NCI-H2196 (cell line): Measurements from ENCODE around the gene EEF1AKMT1.

Experiments used
- DNase-seq: peaks from one replicate; lab custom pipeline; 2025; ENCODE audit not compliant: unreplicated experiment; lab: John Stamatoyannopoulos, UW

The EEF1AKMT1 gene

GRCh38 chr13:20720499-20720898 is 53.3 kb downstream of the EEF1AKMT1 start:
- no peak for DNase-seq

DNA sequence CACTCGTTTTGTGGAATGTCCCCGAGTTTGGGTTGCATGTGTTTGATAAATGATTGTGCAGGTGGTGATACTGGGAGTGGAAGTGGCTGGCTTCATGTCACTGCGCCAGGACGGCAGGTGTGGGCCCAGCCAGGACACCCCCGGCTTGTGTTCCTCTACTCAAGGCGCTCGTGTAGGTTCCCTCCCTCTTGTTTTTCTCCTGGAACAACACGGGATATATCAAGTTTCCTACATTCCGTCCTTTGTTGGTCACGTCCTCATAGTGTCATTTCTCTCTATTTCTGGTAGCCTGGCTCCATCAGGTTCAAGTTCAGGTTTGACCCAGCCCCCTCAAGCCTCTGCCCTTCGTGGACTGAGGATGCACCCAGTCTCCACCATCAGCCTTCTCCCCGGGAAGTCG is 54.0 kb downstream of the EEF1AKMT1 start:
- DNase-seq = no peak

DNA sequence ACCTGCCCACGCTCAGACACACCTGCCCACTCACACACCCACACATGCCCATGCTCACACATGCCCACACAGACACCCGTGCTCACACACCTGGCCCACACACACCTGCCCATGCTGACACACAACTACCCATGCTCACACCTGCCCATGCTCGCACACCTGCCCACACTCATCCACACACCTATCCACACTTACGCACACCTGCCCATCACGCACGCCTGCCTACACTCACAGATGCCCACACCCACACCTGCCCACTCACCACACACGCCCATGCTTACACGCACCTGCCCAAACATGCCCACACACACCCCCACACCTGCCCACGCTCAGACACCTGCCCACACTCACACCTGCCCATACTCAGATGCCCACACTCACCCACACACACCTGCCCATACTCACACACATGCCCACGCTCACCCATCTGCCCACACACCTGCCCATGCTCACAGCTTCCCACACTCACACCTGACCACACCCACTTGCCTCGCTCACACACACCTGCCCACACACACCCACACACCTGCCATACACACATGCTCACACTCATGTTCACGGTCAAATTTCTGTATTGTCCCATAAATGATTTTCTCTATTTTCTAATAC is 54.7 kb downstream of the EEF1AKMT1 start:
- DNase-seq = no peak

DNA sequence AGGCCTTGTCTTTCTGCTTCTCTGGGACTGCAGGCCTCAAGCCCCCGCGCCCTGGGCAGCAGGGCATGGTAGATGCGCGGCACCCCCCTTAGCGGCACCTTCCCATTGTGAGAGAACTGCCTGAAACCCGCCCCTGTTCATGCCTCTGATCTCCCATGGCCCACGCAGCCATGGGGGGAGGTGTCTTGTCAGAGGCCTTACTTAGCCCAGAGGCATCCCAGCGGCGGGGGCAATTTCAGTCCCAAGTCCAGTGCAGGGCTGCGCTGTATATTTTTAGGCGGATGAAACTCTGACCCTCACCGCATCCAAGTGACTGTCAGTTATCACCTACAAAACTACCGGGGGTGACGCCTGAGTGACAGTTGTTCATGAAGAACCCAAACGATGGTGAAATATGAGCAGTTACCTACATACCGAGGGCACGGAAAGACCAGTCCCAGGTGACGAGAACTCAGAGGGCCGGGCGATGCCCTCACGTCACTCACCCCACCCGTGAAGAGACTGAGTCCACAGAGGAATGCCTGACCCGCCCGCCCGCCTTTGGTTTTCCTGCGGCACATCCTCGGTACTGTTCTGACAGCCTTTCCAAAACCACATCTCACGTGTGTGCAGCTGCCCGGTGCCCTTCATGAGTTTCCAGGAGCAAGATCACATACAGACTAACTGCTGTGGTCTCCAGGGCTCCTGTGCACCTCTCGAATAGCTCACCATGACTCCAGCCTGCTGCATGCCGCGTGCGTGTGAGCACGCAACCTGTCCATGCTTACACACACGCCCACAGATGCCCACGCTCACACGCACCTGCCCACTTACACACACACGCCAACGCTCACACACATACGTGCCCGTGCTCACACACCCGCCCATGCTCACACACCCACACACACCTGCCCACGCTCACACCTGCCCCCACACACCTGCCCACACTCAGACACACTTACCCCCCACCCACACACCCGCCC is 55.9 kb downstream of the EEF1AKMT1 start:
- no peak for DNase-seq

DNA sequence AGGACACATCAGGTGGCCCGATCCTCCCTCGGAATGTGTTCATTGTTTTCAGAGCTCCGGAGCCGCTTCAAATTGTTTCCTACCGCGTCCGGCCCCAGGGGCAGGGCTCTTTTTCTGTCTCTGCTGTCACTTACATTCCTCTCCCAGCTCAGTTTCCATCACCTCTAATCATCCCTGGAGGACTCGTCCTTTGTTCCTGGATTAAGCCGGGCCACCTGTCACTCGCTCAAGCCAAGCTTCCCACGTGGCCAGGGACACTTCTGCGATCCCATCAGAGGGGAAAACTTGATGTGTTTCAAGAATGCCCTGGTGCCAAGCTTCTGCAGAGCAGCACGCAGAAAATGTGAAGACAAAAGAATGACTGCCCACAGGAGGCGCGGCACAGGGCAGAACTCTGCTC is 56.8 kb downstream of the EEF1AKMT1 start:
- DNase-seq = no peak

DNA sequence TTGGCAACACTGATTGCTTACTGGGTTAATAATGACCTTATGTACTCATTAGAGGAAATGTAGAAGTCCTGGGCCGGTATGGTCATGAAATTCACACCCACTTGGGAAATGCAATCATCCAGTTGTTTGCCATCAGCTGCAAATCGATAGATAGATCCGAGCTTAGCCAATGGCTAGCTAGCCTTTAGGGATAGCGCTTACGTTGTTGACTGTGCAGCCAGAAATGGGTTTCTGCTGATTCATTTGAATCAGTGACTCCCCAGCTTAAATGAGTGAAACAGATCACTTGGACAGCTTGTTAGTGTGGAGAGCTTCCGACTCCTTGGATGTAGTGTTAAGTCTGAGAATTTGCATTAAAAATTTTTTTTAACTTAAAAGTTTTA is 58.4 kb downstream of the EEF1AKMT1 start:
- DNase-seq = no peak

GRCh38 chr13:20714563-20715329 is 59.0 kb downstream of the EEF1AKMT1 start:
- DNase-seq = no peak

- DNase-seq = no peak
Observed at GRCh38 chr13:20714161-20714560, 59.6 kb downstream of the EEF1AKMT1 start.

GRCh38 chr13:20713751-20714150 is 60.0 kb downstream of the EEF1AKMT1 start:
- DNase-seq = no peak

DNA sequence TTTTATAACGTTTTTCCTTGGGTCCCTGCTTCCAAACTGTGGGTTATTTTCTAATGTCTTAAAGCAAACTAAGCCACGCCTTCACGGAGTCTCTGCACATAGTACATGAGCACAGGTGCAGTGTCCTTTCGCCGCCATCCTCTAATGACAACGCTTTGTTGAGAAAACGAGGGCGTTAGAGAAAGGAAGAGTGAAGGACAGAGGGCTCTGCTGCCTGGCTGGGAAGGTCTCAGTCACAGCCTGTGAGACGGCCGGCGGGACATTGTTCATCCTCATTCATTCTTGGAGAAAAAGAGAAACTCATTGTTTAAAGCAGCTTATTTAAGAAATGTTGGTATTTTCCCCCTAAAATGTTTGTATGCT is 60.8 kb downstream of the EEF1AKMT1 start:
- no peak for DNase-seq

- DNase-seq = no peak
Observed at GRCh38 chr13:20711301-20712044, 62.3 kb downstream of the EEF1AKMT1 start.

DNA sequence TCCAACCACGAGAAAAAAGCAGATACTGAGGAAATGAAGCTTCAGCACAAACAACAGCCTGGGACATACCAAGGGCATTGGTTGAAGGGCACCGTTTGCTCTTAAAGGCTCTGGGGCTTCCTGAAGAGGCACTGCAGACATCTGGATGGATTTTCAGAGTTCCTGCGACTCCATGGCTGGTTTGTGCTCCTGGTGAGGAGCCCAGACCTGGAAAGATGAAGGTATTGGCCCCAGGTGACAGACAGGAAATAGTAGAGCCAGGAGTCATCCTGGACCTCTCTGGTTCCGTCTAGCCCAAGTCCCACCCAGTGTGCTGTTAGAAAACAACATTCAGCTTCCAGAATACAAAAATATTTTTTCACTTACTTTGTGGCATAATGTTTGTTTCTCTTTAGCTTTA is 64.0 kb downstream of the EEF1AKMT1 start:
- DNase-seq = no peak

DNA sequence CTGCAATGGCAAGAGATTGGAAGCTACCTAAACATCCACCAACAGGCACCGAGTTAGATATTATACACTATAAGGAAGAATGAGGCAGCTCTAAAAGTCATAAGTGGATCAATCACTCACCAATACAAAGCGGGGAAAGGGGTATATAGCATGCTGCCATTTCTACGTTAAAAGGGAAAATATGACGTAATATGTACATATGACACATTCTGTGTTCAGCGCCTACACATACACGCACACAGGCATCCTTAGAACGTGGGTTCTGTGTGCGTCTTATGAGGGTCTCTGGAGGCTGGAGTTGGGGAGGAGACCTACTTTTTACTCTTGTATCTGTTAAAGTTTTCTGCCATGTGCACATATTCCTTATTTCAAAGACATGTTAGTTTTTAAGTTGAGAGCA is 64.4 kb downstream of the EEF1AKMT1 start:
- no peak for DNase-seq

DNA sequence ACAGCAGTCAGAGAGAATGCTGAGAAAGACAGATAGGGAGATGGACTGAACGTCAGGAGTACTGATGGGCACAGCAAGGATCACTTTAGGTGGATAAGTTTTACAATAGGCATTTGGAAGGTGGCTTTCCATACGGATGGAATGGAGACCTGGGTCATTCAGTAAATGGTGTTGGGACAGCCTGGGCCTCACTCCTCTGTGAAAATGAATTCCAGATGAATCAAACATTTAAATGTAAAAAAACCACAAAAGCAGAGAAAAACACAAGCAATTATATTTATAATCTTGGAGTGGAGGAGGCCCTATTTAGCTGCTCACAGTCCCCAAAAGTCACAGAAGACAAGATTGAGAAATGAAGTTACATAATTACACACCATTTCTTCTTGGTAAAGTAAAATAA is 65.5 kb downstream of the EEF1AKMT1 start:
- DNase-seq = no peak

DNA sequence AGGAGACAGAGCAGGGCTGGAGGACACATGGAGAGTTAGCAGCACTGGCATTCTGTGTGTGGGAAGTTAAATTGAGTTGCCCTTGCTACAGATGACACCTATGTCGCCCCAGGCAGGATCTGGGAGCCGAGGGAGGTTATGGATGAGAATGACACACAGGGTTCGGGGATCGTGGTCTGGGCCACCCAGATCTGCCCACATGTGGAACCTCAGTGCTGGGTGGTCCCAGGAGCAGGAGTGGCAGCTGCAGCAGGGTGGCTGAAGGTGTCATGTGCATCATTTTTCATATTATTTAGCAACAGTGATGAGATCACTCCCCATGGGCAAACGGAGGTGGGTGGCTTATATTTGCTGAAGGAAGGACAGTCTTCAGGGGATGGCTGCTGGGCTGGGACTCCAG is 67.1 kb downstream of the EEF1AKMT1 start:
- no peak for DNase-seq

- DNase-seq = no peak
Observed at GRCh38 chr13:20704459-20705069, 69.2 kb downstream of the EEF1AKMT1 start.

GRCh38 chr13:20703780-20704458 is 69.8 kb downstream of the EEF1AKMT1 start:
- peak; percentile 69 for DNase-seq

DNA sequence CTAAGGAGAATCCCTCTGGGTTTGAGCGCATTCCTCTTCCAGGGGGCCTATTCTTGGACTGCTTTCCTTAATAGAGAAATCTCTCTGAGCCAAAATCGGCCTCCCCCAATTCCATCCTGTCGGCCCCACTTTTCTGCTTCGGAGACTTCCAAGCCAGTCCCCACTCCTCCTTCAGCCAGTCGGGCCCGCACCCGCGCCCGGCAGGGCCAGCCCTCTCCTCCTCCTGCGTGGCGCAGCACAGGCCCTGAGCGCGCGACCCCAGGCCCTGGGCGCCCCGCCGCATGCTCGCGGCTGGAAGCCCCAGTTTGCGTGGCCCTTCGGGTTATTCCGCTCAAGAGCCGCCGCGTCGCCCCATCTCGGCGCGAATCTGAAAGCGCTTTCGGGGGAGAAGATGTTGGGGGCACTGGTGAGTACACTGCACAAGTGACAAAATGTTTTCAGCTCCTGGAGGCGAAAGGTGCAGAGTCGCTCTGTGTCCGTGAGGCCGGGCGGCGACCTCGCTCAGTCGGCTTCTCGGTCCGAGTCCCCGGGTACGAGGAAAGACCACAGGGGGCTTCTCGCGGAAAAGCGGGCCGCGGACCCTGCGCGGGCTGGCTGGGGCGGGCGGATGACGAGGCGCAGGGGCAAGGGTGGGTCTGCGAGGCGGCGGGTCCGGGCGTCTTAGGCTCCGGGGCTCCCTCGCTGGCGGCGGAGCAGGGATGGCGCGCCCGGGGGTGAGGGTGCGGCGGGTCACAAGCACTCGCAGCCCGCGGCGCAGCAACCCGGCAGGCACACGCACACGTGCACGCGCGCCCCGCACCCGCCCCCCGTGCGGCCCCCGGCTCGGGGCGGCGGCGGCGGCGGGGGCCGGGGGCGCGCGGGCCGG is 70.6 kb downstream of the EEF1AKMT1 start, which contains the start of gene IL17D:
TSS of gene IL17D (plus strand) at position 785 of the 865 bp plus-strand sequence. CDS start 303 bp downstream, outside the sequence.
- no peak for DNase-seq

GRCh38 chr13:20702530-20702914 is 71.2 kb downstream of the EEF1AKMT1 start:
- no peak for DNase-seq
